Stimulated activated CD8-positive, alpha-beta memory T cell treated with anti-CD3 and anti-CD28 coated beads, Interleukin-7, amount 100 ng/mL, for 24 hours (primary cell): Measurements from ENCODE around the gene KPTN.
A peak's percentile ranks its signal among the peaks of the same experiment; 100 is the strongest.
"Not testable (repeated sequence)": the region's sequence is repeated elsewhere in the genome, so short reads cannot be mapped to it uniquely, and the experiment has no call there.

Source experiments
- DNase-seq: peaks from one replicate; pipeline ENCODE4 v3.0.0-alpha.2; 2020; ENCODE audit warnings: low read depth

Gene KPTN

DNA sequence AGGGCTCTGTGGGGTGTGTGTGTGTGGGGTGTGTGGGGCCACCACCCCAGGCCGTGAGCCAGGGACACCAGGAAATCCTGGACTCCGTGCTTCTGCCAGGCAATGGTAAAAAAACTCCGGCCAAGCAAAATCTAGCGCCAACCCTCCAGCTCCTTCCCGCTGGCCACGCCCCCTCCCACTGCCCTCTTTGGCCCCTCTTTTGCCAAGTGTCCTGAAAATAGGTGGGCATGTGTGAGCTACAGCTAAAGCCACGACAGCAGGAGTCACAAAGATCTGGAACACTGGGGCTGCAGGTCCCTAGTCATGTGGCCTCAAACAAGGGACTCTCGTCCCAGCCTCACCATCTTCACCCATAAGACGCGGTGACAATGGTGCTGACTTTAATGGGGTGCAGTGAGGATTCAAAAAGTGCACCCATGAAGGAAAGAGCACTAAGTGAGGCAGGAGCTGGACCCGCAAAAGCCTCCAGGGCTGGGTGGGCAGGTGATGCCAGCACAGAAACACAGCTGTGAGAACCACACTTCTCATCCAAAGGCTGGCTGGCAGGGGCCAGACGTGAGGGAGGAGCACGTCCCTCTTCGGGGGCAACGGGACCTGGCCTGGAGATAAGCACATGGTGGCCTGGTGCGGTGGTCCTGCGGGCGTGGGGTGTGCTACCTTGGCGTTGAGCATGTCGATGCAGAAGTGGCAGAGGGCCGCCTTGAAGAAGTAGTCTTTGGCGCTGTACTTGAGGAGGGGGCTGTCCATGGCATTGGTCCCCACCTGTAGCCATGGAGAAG is 7.5 kb upstream of the KPTN start:
- no peak for DNase-seq

DNA sequence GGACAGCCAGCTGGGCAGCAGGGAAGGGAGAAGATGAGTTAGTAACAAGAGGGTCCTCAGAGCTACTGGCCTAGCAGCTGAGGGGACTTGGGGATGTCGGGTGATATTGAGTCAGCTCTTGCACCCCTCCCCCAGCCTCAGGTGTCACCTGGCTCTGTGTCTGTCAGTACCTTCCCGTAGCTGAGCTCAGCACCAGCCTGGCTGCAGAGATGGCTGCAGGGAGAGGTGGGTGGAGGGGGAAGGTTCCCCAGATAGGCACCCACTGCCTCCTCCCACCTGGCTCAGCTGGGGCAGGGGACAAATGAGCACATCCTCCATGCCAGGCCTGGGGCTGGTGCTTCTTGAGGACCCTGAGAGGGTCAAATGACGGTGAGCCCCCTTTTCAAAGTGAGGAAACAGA is 6.8 kb upstream of the KPTN start:
- DNase-seq: no peak

DNA sequence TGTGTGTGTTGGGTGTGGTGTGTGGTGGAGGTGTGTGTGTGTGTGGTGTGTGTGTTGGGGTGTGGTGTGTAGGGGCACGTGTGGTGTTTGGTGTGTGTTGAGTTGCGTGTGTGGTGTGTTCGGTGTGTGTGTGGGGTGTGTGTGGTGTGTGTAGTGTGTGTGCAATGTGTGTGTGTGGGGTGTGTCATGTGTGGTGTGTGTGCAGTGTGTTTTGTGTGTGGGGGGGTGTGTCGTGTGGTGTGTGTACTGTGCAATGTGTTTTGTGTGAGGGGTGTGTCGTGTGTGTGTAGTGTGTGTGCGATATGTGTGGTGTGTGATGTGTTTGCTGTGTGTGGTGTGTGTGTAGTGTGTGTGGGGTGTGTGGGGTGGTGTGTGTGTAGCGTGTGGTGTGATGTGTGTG is 6.0 kb upstream of the KPTN start:
- DNase-seq: no peak

DNA sequence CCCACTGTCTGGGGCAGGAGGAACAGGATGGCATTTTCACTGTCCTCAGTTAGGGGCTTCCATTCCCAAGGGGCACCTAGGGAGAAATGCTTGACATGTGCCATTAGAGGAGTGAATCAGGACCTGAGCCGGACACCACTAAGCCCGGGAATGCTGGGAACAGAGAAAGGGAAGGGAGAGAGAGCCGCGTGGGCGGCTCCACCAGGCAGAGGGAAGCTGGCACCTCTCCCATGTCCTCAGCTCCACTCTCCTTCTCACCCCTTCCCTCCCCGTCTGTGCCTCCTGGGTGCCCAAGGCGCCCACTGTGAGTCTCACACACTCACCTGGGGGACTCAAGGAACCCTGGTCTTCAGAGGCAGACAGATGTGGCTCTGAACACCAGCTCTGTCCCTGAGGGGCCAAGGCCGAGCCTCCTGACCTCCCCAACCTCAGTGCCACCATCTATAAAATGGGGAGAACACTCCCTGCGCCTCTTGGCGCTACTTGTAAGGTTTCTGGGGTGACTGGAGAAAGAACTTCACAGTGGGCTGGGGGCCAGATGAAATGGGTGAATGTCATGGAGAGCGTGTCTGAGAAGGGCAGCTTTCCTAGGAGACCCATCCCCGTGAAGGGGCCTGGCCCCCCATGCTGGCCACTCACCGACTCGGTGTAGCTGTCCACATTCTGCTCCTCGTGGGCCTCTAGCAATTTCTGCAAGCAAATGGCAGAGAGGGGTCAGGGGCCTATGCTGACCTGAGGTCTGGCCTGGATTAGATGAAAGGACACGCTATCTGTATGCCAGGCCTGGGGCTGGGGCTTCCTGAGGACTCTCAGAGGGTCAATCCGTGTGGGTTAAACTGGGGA is 5.3 kb upstream of the KPTN start:
- no peak for DNase-seq

DNA sequence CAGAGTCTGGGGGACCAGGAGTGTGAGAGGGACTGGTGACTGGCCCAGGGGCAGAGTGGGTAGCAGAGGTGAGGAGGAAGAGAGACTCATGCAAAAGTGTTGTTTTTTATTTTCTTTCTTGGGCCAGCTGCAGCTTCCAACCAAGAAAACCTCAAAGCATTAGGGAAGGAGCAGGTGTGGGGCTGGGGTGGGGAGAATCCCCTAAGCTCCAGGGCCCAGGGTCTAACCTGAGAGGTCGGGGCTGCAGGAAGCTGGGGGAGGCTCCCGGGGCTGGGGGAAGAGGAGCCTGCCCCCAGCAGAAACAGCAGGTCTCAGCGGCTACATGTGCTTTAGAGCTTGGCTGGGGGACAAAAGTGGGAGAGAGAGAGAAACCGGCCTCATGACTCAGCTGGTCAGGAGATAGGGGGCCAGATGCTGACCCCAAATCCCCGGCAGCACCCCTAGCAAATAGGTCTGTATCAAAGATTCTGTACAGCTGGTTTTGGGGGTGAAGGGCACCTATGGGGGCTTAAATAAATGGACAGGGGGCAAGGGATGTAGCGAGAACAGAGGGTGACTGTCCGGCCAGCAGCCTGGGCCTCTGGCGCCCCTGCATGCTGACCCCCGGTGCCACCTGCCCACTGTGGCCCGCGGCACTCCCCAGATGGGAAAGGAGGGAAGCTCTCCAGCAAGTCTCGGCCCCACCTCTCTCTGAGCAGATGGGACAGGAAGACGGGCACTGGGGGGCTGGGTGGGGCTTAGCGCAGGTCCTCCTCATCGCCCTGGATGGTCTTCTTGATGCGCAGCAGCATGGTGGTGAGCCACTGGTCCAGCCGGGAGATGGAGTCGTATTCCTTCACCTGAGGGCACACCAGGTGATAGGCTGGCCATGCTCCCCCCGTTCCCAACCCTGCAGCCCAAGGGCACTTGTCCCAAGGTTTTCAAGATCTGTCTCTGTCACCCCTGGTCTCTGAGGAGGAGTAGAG is 3.8 kb upstream of the KPTN start:
- no peak for DNase-seq

DNA sequence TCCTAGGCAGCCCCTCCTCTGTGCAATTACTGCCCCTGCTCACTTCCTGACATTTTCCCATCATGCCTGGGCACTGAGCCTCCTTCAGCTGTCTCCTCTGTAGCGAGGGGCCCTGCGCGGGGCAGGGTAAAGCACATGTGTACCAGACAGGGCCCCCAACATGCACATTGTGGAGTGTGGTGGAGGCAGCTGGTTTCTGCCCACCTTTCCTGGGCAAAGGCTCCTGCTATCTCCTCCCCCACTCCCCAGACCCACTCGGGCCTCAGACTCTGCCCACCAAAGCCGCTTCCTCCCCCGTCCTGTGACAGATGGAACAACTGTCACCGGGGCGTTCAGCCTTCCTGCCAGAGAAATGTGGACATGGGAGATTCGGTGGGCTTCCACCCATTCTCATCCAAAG is 2.9 kb upstream of the KPTN start:
- DNase-seq: no peak

DNA sequence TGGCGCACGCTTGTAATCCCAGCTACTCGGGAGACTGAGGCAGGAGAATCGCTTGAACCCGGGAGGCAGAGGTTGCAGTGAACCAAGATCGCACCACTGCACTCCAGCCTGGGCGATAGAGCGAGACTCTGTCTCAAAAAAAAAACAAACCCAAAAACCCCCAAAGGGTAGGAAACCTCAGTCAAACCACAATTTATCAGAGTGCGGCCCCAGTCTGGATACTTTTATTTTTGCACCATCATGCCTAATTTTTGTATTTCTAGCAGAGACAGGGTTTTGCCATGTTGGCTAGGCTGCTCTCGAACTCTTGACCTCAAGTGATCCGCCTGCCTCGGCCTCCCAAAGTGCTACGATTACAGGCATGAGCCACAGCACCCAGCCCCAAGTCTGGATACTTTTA is 2.2 kb upstream of the KPTN start:
- not testable (repeated sequence) for DNase-seq

DNA sequence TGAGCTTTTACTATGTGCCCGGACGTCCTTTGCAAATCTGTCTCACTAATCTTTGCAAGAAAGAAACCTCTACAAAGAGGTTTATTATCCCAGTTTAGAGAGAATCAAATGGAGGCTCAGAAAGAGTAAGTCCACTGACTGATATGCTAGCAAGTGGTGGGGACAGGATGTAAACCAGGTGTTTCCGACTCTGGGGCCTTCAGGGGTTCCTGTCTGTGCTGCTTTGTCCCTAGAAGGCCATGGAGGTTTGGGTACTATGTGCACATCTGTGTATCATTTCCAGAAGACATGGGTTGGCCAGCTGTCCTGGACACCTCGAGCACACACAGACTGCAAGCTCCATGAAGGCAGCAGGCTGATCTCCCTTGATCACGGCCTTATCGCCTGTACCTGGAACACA is 1.2 kb upstream of the KPTN start:
- no peak for DNase-seq

DNA sequence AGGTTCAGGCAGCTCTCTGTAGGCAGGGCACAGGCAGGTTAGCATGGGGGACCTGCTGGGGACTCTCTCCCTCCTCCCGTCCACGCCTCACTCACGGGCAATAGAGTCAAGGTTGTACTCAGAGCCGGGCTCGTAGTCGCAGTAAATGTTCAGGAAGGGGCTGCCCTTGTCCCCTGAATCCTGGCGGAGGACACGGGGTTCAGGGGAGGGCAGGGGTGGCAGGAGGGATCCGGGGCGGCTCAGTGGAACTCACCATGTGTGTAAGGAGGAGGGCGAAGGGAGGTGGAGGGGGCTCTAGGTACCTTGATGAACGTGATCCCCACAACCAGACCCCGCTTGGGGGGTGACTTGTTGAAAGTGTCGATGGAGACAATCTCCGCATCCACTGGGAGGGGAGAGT is 819 bp downstream of the KPTN start:
- DNase-seq: no peak

DNA sequence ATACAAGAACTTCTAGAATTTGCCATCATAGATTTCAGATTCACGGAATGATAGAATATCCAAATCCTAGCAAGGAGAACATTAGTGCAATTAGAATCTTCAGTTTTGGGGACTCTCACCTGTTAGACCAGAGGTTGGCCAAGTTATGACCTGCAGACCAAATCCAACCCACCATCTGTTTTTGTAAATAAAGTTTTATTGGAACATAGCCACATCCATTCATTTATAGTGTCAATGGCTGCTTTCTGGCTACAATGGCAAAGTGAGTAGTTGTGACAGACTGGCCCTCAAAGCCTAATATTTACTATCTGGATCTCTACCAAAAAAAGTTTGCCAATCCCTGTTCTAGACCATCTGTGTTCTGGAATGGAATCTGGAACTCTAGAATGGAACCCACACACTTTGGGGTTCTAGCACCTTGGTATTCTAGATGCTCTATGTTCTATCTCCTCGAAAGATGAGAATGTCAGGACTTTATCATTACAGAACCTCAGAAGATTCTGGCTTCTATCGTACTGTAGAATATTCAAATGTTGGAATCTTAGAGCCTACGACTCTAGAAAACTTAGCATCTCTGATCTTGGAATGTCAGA is 2.5 kb downstream of the KPTN start:
- no peak for DNase-seq

DNA sequence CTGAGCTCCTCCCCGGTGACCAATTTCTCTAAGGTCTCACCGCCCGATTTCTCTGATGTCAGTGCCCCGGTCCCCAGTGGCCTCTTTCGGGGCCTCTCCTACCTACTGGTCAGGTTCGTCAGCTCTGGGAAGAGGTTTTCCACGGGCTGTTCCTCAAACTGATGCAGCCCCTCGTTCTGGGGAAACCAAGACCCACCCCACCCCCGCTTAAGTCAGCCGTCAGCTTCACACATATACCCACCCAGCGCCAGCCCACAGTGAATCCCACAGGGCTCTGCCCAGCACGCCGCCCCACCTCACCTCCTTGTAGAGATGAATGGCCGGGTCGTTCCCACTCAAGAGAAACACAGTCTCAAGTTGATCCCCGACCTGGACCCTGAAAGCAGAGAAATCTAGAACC is 3.4 kb downstream of the KPTN start:
- DNase-seq: no peak

DNA sequence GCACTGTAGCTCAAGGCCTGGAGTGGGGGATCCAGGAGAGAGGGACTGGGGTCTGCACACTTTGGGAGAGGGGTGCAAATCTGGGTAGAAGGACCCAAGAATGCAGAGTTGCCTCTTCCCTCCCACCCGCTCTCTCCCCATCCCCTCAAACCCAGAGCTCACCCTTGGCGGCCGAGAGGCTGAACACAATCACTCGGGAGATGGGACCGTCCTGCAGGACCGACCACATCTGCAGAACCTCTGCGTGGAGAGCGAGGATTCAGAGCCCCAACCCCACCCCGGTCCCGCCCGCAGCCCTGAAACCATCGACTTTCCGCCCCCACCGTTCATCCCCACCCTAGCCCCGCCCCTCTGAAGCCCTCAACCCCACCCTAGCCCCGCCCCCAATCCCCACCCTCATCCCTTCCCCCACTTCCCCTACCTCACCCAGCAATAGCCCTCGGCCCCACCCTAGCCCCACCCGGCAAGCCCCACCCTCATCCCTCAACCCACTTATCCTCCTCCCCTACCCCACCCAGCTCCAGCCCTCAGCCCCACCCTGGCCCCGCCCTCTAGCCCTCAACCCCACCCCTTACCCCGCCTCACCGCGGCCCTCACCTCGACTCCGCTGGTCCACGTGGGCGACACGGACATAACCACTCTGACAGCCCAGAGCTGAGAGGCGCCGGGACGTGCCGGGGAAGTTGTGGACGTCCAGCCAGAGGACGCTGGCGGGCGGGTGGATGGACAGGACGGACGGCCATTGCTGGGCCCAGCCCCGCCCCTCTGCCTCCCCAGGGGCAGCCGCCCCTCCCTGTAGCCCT is 4.1 kb downstream of the KPTN start:
- DNase-seq: no peak

DNA sequence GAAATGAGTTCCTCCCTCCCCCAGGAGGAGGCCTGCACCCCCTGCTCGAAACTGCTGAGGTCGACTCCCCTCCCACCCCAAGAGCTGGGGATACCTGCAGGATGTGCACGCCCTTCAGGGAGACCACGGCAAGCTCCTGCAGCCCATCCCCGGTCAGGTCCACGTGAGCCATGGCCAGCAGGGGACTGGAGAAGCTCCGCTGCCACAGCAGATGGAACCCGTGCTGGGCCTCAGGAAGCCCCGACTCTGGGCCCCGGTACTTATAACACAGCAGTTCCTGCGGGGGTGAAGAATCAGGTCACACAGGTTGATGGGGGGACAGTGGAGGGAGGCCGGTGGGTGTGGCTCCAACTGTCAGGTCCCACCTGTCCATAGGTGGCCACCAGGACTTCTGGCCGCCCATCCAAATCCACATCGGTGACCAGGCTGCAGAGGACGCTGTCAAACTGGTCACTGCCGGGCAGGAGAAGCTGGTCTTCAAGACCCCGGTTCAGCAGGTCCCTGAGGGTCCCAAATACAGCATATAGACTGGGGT is 7.5 kb downstream of the KPTN start:
- no peak for DNase-seq

DNA sequence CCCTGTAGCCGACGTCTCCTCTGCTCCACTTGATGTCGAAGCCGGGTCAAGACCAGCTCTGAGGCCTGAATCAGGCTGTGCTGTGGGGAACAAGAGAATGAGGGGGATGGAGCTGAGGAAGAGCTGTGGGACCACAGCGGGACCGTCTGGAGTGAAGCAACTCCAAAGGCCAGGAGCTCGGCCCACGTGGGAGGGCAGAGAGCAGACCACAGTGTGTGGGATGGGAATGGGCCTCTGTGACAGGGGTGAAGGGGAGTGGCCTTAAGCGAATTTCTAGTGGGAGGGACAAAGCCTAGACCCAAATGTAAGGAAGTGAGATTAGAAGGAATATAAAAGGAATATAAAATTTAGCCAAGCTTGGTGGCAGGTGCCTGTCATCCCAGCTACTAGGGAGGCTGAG is 8.6 kb downstream of the KPTN start:
- no peak for DNase-seq

DNA sequence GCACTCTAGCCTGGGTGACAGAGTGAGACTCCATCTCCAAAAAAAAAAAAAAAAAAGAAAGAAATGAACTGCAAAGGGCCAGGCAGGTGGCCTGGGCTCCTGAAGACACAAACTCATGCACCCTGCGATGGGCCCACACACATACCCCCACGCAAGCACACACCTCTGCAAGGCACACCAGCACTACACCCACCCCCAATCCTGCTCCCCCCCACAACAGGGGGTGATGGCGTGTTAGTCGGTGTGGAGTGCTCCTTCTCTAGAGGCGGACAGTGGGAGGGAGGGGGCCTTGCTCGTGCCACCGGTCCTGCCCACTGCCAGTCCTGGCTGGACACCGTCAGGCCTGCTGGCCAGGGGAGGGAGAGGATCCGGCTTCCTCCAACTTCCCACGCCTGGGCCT is 10.7 kb downstream of the KPTN start:
- no peak for DNase-seq

DNA sequence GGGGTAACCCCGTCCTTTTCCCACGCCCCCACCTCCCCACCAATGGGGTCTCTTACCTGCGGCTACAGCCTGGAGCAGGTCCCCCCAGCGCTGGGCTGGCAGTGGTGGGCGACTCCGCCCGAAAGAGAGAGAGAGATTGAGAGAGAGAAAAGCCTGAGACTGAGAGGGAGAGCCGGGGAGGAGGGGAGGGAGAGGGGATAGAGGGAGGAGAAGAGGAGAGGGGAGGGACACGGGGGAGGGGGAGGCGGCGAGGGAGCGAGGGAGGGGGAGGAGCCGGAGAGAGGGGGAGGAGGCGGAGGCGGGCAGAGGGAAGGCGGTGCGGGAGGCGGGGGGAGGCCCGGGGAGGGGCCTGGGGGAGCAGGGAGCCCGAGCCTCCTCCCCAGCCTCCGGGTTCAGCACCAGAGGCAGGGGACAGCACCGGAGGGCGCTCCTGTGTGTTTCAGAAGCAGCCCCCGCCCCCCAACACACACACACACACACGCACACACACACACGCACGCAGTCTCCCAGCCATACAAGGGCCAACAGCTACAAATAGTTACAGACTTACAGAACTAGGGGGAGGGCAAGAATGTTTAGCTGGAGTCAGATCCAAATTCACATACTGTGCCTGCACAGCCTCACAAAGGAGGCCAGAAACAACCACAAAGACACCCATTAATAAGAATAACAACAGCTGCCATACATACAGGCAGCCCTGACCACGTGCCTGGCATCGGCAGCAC is 12.1 kb downstream of the KPTN start, which contains the start of gene SLC8A2:
SLC8A2 (minus strand) TSS at position 161 of the 725 bp plus-strand sequence. CDS start 5,490 bp downstream, outside the sequence.
- DNase-seq: peak; percentile 17

DNA sequence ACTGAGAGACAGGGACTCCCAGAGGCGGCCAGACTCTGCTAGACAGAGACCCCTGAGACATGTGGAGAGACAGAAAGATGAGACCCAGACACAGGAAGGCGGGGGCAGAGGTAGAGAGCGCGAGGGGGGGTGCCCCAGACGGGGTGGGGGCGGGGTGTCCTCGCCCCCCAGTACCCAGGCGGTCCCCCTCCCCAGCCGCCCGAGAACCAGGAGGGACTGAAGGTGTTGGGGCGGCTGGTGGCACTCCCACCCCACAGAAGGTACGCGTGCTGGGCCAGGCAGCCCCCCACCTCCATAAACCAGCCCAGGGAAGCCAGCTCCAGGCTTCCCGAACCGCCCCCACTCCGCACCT is 12.7 kb downstream of the KPTN start:
- DNase-seq: no peak

DNA sequence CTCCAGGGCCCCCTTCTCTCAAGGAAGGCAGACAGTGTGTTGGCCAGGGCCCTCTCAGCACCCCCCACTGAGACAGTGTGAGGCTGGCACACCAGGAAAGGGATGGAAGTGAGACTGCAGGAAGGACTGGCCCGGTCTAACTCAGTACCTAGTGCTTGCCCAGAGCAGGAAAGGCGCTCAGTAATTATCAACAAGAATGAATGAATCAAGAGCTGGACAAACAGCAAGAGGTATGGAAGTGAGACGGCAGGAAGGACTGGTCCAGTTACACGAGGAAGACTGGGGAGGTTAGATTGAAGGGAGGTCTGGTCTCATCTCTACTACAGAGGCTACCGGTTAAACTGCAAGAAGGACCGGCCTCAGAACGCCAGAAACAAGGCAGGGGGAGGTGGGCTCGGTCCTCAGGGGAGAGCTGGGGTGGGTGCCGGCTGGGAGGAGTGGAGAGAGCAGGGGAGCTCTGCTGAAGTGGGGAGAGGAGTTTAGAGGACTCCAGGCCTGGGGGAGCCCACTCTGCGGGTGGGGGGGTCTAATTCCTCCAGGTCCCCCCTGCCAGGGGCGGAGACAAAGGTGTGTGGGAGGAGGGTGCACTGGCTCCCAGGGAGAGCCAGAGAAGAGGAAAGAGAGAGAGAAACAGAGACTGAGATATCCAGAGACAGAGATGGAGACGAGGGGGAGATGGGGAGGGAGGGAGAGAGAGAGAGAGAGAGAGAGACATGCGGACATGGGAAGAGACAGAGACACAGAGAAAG is 13.4 kb downstream of the KPTN start:
- no peak for DNase-seq

DNA sequence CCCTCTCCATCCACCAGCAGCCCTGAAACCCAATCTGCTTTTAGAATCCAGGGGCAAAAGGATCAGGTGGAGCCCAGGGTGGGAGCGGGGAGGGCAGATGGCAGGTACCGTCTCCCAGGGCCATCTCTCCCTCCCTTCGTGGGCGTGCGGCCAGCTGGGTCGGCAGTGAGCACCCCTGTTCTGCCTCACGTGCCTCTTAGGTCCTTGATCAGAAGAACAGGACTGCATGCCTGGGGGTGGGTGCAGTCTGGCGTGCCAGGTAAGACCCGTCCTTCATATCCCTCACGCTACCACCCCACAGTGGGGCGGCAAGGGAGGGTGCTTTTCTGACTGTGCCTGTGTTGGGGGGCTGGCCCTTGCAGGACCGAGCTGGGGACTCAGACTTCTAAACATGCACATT is 14.3 kb downstream of the KPTN start:
- DNase-seq: no peak

DNA sequence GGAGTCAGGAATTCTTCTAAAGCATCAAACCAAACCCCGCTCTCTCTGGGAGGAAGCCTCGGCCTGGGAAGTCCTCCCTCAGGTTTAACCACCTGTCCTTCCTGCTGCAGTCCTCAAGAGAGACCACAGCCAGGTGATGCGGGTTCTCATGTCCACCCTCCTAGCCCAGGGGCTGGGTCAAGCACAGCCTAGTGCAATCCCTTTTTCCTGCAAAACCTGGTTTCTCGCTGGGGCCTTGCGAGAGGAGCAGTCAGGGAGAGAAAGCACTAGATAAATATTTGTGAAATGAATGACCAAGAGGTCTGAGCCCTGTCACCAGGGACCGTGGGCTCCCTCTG is 14.7 kb downstream of the KPTN start:
- no peak for DNase-seq
